Endothelial cell (in vitro differentiated cells): Measurements from ENCODE around the gene CUX1. TPM values are rescaled to one million over a fixed set of nuclear protein-coding genes. Genes with fewer than 3 reads are reported as not detected.

Source experiments
- DNase-seq: peaks from one replicate; pipeline ENCODE4 v3.0.0; 2021; ENCODE audit warnings: low spot score
- H3K27ac Mint-ChIP-seq: one replicate; pipeline ENCODE4 v1.8.0; 2021; ENCODE audit warnings: mixed read lengths, inconsistent platforms; ENCODE audit not compliant: unreplicated experiment
- H3K27me3 Mint-ChIP-seq: one replicate; pipeline ENCODE4 v1.8.0; 2021; ENCODE audit warnings: mild to moderate bottlenecking, moderate library complexity, mixed read lengths, inconsistent platforms; ENCODE audit not compliant: unreplicated experiment
- H3K36me3 Mint-ChIP-seq: one replicate; pipeline ENCODE4 v1.8.0; 2021; ENCODE audit warnings: mild to moderate bottlenecking, low read depth, mixed read lengths, inconsistent platforms; ENCODE audit not compliant: unreplicated experiment
- H3K4me1 Mint-ChIP-seq: one replicate; pipeline ENCODE4 v1.8.0; 2021; ENCODE audit warnings: mild to moderate bottlenecking, mixed read lengths, inconsistent platforms; ENCODE audit not compliant: unreplicated experiment
- H3K4me3 Mint-ChIP-seq: one replicate; pipeline ENCODE4 v1.8.0; 2021; ENCODE audit warnings: mild to moderate bottlenecking, mixed read lengths, inconsistent platforms; ENCODE audit not compliant: unreplicated experiment
- H3K9me3 Mint-ChIP-seq: one replicate; pipeline ENCODE4 v1.8.0; 2021; ENCODE audit warnings: mixed read lengths, inconsistent platforms; ENCODE audit not compliant: unreplicated experiment
- total RNA-seq: library from RNA; stranded (reverse); fragmentation: NEBNext Ultra II Directional; extraction: Animal tissue kit (Norgen Biotek cat#: 25700); gene quantifications from one replicate; pipeline ENCODE4 v1.2.1, GENCODE V29; 2021; ENCODE audit not compliant: unreplicated experiment
- TF ChIP-seq, protein P1 (sequence below): fragments of 200-600 bp; sonication (generic); IDR thresholded peaks from one replicate; pipeline ENCODE4 v1.5.0; 2021; ENCODE audit warnings: antibody characterized with exemption; ENCODE audit not compliant: unreplicated experiment

Gene CUX1
- total RNA-seq, 1 donor from 2014 or later = 43.7 TPM

DNA sequence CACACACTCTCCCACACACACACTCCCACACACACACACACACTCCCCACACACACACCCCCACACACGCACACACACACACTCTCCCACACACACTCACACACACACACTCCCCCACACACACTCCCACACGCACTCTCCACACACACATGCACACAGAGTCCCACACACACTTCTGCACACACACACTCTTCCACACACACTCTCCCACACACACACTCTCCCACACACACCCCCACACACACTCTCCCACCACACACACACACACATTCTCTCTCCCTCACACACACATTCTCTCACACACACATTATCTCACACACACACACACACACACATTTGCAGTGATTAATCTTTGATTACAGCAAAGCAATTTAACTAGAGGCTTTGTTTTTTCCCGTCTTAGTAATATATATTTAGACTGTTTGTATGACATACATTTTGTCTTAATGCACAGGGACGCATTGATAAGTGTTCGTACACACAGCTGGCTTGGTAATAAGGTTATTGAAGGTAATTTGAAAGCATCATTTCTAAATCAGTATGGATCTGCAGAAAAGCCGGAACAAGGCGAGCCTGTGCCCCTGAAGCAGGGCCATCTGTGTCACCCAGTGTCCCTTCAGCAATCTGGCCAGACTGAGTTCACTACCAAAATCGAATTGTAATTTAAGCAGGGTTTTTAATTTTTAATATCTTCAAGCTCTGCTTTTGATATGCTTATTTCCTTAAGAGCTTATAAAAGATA, 399.3 kb downstream of the CUX1 start:
- no peak overlapping the region for H3K4me3 Mint-ChIP-seq
- peaks cover 23% of the 10 kb centered on the region for H3K36me3 Mint-ChIP-seq
- H3K9me3 Mint-ChIP-seq = no peaks in the 10 kb centered on the region
- peaks cover 7% of the 10 kb centered on the region for H3K27me3 Mint-ChIP-seq
- TF ChIP-seq, protein P1, sequence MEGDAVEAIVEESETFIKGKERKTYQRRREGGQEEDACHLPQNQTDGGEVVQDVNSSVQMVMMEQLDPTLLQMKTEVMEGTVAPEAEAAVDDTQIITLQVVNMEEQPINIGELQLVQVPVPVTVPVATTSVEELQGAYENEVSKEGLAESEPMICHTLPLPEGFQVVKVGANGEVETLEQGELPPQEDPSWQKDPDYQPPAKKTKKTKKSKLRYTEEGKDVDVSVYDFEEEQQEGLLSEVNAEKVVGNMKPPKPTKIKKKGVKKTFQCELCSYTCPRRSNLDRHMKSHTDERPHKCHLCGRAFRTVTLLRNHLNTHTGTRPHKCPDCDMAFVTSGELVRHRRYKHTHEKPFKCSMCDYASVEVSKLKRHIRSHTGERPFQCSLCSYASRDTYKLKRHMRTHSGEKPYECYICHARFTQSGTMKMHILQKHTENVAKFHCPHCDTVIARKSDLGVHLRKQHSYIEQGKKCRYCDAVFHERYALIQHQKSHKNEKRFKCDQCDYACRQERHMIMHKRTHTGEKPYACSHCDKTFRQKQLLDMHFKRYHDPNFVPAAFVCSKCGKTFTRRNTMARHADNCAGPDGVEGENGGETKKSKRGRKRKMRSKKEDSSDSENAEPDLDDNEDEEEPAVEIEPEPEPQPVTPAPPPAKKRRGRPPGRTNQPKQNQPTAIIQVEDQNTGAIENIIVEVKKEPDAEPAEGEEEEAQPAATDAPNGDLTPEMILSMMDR = no peak
- no peak overlapping the region for H3K27ac Mint-ChIP-seq
- no peaks in the 10 kb centered on the region for H3K4me1 Mint-ChIP-seq
- DNase-seq = no peak

DNA sequence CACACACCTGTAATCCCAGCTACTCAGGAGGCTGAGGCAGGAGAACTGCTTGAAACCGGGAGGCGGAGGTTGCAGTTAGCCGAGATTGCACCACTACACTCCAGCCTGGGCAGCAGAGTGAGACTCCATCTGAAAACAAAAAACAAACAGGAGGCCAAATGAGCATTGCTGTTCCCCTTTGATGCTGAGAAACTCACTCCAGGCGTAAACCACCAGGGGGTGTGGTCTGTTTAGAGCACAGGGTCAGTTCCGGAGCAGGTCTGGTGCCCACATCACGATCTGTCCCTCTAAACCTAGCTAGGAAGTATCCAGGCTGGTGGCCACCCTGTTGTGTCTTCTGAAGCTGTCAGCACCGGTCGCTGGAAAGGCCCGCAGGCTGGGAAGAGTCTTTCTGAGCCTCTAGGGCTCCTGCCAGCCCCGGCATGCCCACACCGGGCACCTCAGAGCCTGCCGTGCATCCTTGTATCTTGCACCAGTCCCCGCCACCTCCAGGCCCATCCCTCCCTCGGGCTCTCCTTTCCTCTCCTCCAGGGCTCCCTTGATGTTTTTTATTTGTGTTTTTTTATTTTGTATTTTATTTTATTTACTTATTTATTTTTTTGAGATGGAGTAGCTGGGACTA, 402.9 kb downstream of the CUX1 start:
- TF ChIP-seq, protein P1 = no peak
- Mint-ChIP-seq H3K4me3 (no peak overlapping the region), H3K4me1 (no peaks in the 10 kb centered on the region), H3K27me3 (peaks cover 7% of the 10 kb centered on the region), H3K27ac (no peak overlapping the region), H3K36me3 (peaks cover 14% of the 10 kb centered on the region), H3K9me3 (no peaks in the 10 kb centered on the region)
- no peak for DNase-seq

DNA sequence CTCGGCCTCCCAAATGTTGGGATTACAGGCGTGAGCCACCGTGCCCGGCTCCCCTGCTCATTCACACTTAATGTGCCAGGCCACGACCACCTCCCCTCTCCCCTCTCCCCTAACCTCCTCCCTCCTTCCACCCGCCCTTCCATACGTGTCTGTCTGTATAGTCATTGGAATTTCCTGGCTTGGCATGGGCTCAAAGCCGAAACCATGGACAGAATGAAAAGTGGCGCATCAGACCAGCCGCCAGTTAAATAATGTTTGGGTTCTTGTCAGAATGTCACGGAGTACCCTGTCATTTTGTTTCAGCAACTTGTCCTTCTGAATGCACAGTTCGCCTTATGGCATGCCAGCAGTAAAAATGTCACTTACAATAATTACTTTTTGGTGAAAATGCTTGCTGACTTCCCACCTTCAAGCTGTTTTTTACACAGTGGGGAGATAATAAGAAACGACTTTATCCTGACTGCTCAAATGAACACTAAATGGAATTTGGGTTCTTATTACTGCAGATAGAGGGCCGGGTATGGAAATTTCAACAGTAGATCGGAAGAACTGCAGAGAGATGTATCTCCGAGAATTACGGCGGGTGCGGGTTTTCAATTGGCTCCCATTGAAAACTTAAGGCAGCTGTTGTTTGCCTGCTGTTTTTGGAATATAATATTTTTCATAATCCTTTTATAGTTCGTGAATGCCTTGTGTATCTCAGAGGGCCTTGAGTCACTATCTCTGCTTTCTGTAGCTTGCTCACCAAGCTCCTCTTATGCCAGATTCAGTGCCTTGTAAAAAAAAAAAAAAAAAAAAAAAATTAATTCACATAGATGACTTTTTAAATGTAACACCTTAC, 403.8 kb downstream of the CUX1 start:
- Mint-ChIP-seq H3K4me1 (no peaks in the 10 kb centered on the region), H3K27ac (no peak overlapping the region), H3K27me3 (peaks cover 7% of the 10 kb centered on the region), H3K4me3 (no peak overlapping the region), H3K9me3 (no peaks in the 10 kb centered on the region), H3K36me3 (peaks cover 10% of the 10 kb centered on the region)
- no peak for DNase-seq
- TF ChIP-seq, protein P1 = no peak

DNA sequence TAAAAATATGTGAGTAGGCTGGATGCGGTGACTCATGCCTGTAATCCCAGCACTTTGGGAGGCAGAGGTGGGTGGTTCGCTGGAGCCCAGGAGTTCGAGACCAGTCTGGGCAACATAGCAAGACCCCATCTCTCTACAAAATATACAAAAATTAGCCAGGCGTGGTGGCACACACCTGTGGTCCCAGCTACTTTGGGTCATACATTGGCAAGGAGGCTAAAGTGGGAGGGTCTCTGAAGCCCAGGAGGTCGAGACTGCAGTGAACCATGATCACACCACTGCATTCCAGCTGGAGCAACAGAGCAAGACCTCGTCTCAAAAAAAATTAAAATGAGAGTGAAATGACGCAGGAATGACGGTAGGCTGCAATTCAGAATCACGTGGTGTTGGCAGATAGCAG, 404.5 kb downstream of the CUX1 start:
- H3K9me3 Mint-ChIP-seq = no peaks in the 10 kb centered on the region
- TF ChIP-seq, protein P1 = no peak
- no peaks in the 10 kb centered on the region for H3K4me1 Mint-ChIP-seq
- no peak overlapping the region for H3K4me3 Mint-ChIP-seq
- H3K27ac Mint-ChIP-seq = no peak overlapping the region
- H3K27me3 Mint-ChIP-seq = peaks cover 7% of the 10 kb centered on the region
- peaks cover 5% of the 10 kb centered on the region for H3K36me3 Mint-ChIP-seq
- no peak for DNase-seq
